GM12891 (cell line): Measurements from ENCODE around the gene C11orf54.
A peak's percentile ranks its signal among the peaks of the same experiment; 100 is the strongest.

Source experiments
- POLR2A ChIP-seq: IDR thresholded peaks from 2 replicates; pipeline ENCODE4 v1.6.1; 2011; ENCODE audit warnings: low read depth, low read length, control low read depth
- POLR2AphosphoS5 ChIP-seq: IDR thresholded peaks from 2 replicates; pipeline ENCODE4 v1.6.1; 2011; ENCODE audit warnings: low read depth, low read length, control low read depth
- POU2F2 ChIP-seq: IDR thresholded peaks from 2 replicates; pipeline ENCODE4 v1.6.1; 2011; ENCODE audit warnings: low read depth, mild to moderate bottlenecking, control low read depth, low read length, moderate library complexity

GRCh38 chr11:93732237-93732892 is 9.1 kb upstream of the C11orf54 start:
- TF ChIP-seq POLR2AphosphoS5 (peak; percentile 72; the same call in 1 of the 2 replicates), POLR2A (peak; percentile 43; the same call in 1 of the 2 replicates), POU2F2 (no peak)
